Stimulated activated CD4-positive, alpha-beta T cell treated with anti-CD3 and anti-CD28 coated beads, Interleukin-2, amount 100 ng/mL, for 48 hours (primary cell): ENCODE measurements around the gene MAPKAP1.
"Not testable (repeated sequence)": the region's sequence is repeated elsewhere in the genome, so short reads cannot be mapped to it uniquely, and the experiment has no call there.

Source experiments
- DNase-seq, 2 donors: peaks; one replicate each; pipeline ENCODE4 v3.0.0-alpha.2; 2020

Gene MAPKAP1

DNA sequence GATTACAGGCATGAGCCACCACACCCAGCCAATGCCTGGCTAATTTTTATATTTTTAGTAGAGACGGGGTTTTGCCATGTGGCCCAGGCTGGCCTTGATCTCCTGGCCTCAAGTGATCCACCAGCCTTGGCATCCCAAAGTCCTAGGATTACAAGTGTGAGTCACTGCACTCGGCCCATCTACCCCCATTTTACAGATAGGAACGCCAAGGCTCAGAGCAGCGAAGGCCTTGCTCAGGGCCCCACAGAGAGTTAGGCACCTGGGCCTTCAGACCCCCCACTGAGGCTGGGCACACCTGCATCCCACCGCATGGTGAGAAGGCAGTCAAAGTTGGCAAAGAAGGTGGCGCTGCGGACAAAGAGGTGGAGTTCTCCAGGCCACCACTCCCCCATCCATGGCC is 302.3 kb downstream of the MAPKAP1 start:
- no peak for DNase-seq

DNA sequence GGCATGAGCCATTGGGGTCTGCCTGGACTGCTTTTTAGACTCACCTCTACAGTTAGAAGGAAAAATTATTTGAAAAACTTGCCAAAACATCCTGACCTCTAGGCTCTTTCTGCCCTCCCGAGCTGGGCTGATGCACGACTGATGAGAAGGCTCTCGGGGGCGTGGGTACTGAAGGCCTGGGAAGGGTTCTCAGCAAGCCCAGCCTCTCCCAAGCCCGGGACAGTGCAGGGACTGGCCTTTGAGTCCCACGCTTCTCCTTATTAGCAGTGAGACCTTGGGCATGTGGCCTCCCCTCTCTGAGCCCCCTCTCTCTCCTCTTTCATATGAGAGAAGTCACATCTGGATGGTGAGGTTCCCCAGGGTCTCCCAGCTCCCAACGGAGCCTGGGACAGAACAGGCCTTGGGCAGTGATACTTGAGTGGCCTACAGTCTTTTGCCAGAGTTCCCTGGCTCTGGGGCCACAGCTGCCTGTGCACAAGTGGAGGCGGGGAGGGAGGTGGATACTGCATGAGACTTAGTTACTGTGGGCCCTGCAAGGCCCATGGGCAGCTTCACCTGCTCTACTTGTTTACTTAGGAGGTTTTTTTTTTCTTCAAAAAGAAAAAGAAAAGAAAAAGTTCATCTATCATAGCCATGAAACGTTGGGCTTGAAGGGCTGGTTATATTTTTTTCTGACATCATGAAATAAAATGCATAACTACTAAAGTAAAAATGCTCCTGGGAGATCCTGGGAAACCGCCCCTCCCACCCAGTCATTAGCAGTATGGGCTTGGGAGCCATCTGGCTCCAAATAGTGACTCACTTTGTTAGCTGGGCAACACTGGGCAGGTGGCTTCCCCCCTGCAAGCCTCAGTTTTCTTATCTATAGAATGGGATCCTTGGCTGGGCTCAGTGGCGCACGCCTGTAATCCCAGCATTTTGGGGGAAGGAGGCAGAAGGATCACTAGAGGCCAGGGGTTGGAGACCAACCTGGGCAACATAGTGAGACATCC is 306.0 kb downstream of the MAPKAP1 start:
- no peak for DNase-seq

DNA sequence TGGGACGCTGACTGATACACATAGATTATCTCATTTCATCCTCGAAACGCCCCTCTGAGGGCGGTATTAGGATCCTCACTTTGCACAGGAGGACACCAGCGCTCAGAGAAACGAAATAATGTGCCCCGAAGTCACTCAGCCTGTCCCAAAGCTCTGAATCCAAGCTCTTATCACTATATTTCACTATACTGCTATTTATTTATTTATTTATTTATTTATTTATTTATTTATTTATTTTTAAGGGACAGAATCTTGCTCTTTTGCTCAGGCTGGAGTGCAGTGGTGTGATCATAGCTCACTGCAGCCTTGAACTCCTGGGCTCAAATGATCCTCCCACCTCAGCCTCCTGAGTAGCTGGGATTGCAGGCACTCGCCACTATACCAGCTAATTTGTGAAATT is 306.8 kb downstream of the MAPKAP1 start:
- DNase-seq, result not testable (repeated sequence)

DNA sequence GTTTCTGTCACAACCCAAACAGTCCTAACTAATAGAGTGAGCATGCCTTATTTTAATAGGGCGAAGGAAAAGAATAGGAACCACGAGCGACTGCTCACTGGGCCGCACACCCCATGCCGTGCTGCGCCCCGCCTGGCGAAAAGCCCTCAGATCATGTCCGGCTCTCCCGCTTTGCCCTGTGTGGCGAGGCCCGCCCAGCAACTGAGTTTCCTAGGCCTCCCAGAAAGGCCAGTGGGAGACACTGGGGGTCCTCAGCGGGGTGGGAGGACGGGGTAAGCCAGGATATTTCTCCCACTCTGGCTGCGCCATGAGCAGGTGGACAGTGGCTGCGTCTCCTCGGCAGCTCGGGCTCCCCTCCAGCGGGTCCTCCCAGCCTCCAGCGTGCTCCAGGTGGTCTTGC is 307.3 kb downstream of the MAPKAP1 start:
- DNase-seq, result no peak

DNA sequence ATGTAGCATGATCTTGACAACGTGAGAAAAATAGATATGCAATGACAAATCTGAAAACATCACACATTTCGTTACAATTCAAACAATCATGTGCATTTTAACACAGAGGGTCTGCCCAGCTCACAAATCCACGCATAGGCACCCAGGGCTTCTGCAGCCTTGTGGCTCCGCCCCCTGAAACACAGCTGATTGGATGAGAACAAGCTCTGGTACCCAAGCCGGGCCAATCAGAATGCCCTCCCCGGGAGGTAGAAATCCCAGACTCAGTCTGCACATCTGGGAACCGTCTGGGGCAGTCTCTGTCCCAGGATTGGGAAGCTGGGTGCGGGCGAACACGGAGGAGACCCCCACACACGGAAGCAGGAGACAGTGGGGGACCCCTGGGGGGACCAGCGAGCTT is 307.8 kb downstream of the MAPKAP1 start:
- DNase-seq, result no peak

DNA sequence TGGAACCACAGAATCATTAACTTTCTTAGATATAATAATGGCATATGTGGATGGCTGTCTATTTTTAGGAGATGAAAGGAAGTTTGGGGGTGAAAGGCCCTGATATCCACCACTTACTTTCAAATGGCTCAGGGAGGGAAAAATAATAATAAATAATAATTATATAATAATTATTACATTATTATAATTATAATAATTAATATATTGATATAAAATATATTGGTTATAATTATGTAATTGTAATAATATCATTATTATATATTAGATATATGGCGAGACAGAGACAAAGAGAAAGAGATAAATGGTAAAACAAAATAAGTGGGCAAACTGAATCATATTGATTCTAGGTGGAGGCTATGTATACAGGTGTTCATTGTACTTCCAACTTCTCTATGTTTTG is 308.8 kb downstream of the MAPKAP1 start:
- no peak for DNase-seq

DNA sequence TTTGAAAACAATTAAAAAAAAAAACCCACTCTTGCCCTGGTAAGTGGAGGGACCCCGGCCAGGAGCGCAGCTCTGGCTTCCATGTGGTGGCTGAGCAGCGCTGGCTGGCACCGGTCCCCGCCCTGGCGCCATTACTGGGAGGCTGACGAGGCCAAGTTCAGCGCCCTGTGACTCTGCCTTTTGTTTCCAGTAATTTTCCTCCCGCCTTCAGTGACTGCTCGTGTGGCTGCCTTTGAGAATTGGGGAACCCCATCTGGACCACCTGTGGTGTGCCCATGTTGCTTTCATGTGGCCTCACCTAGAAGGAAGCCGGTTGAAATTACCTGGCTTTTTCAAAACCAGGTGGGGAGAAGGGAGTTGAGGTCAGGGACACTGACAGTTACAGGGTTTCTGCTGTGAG is 309.3 kb downstream of the MAPKAP1 start:
- DNase-seq, result no peak

DNA sequence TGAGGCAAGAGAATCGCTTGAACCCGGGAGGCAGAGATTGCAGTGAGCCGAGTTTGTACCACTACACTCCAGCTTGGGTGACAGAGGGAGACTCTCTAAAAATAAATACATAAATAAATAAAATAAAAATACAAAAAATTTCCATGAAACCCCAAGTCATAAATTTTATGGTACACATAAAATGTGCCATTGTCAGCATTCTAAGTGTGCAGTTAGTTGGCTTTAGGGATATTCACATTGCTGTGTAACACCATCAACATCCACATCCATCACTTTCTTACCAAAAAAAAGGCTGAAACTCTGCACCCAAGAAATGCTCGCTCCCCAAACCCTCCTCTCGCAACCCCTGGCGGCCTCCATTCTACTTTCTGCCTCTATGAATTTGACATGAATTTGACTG is 310.2 kb downstream of the MAPKAP1 start:
- DNase-seq, result no peak

DNA sequence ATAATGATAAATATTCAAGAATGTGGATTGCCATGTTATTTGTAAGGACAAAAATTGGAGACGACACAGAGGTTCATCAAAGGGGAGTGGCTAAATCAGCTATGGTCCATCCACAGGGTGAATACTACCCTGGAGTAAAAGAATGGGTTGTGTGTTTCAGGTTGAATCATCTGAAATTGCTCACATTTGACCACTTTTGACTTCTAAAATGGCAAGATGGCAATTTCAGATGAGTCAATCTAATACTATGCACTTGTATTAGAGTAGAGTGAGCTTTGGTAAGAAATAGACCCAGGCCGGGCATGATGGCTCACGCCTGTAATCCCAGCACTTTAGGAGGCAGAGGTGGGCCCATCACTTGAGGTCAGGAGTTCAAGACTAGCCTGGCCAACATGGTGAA is 313.6 kb downstream of the MAPKAP1 start:
- DNase-seq, result no peak

DNA sequence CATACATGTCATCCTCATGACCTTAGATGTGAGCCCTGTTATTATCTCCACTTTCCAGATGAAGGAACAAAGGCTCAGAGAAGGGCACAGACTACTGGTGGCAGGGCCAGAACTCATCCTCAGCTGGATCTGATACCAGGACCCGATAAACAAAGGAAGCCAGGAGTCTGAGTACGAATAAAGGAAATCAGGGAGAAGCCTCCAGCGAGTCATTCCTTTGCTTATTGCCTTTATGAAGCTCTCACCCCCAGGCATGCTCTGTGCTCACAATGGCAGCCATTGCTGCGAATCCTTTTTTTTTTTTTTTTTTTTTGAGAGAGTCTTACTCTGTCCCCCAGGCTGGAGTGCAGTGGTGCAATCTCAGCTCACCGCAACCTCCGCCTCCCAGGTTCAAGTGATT is 315.3 kb downstream of the MAPKAP1 start:
- no peak for DNase-seq

DNA sequence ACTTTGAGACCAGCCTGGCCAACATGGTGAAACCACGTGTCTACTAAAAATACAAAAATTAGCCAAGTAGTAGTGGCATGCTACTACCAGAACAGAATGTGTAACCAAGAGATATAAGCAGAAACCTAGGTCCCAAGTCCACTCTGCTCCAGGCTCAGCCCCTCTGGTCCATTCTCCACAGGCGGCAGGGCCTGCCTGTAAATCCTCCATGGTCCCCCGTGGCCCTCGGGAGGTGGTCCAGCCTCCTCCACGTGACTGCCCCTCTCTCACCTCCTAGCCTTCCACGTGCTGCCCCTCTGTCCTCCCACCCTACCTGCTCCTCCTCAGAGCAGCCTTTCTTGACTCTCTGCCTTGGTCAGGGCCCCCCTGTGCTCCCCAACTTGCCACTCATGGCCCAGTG is 318.0 kb downstream of the MAPKAP1 start:
- no peak for DNase-seq

DNA sequence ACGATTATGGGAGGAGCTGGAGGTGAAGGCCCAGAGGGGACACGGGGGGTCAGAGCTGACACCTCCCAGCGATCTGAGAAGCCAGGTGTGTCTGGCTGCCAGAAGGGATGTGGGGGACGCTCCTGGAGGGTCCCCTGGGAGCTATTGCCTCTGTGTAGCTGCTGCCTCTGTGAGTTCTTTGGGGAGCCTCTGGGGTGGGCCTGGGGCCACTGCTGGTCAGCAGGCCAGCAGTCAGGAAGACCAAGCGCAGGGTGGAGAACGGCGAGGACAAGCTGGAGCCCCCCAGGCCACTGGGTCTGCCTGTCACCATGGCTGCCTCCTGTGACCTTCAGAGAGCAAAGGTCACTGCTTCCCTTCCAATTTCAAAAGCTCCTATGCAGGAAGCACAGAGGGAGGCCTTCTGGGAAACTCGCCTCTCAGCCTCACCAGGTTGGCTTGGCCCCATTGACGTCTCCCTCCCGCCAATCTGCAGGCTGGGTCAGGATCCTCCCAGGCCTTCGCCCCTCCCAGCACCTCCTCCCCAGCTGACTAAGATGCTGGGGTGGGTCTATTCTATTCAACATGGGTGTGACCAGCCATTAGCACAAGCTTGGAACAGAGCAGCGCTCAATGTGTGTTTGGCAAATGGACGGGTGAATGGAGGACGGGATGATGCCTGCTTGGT is 319.0 kb downstream of the MAPKAP1 start:
- no peak for DNase-seq
